ENCODE results near the gene ALG12.

Gene ALG12

GRCh38 chr22:49887702-49888101 lies 30.5 kb downstream of the ALG12 start:
- DNase-seq (ENCODE audit: low read depth): no peak

DNA sequence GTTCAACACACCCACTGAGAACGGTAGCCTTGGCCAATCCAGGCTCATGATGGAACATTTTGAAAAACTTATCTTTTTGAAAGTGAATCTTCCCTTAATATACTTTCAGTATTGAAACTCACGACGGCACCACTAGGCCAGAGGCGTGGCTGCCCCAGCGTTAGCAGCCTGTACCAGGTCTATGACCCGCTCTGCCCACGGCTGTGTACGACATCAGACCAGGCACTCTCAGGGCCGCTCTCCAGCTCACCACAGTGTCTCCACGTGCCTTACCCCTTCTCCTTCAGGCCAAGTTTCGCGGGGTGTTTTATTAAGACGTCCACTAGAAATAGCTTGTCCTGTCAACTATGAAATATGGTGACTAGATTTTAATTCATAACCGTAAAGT lies 31.2 kb downstream of the ALG12 start:
- DNase-seq (ENCODE audit: low read depth): no peak

DNA sequence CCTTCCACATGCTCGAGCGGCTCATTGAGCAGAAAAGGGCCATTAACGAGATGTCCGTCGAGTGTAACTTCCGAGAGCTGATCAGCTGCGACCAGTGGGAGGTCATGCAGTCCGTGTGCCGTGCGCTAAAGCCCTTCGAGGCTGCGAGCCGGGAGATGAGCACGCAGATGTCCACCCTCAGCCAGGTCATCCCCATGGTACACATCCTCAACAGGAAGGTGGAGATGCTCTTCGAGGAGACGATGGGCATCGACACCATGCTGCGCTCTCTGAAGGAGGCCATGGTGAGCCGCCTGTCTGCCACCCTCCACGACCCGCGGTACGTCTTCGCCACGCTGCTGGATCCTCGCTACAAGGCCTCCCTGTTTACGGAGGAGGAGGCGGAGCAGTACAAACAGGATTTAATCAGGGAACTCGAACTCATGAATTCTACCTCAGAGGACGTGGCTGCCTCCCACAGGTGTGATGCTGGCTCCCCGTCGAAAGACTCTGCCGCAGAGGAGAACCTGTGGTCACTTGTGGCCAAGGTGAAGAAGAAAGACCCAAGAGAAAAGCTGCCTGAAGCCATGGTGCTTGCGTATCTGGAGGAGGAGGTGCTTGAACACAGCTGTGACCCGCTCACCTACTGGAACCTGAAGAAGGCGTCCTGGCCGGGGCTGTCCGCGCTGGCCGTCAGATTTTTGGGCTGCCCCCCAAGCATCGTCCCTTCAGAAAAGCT lies 31.7 kb downstream of the ALG12 start:
- no peak for DNase-seq (ENCODE audit: low read depth)

GRCh38 chr22:49885881-49886280 lies 32.4 kb downstream of the ALG12 start:
- no peak for DNase-seq (ENCODE audit: low read depth)

DNA sequence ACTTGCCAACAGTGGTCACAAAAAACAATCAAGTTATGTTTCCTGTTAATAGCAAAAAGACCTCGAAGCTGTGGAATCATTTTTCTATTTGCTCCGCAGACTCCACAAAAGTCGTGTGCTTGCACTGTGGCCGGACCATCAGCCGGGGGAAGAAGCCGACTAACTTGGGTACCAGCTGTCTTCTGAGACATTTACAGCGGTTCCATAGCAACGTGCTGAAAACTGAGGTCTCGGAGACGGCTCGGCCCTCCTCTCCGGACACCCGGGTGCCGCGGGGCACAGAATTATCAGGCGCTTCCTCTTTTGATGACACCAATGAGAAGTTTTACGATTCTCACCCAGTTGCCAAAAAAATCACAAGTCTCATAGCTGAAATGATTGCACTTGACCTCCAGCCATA lies 33.0 kb downstream of the ALG12 start:
- no peak for DNase-seq (ENCODE audit: low read depth)

- DNase-seq (ENCODE audit: low read depth): no peak
Observed at GRCh38 chr22:49884503-49885260, 33.6 kb downstream of the ALG12 start.

- DNase-seq (ENCODE audit: low read depth): no peak
Observed at GRCh38 chr22:49884075-49884474, 34.2 kb downstream of the ALG12 start.

DNA sequence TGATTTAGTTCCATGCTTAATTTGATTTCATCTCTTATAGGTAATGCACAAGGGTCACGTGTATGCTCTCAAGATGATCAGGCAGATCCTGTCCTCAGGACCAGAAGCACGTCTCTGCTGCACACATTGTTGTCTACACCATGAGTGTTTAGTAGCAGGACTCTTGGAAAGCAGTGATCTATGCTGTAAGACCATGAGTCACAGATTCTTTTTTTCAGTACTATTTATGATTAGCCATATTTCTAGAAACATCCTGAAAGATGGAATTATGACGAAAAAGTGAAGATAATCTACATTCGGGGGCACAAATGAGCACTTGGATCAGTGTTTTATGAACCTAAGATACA lies 35.0 kb downstream of the ALG12 start:
- DNase-seq (ENCODE audit: low read depth): no peak

DNA sequence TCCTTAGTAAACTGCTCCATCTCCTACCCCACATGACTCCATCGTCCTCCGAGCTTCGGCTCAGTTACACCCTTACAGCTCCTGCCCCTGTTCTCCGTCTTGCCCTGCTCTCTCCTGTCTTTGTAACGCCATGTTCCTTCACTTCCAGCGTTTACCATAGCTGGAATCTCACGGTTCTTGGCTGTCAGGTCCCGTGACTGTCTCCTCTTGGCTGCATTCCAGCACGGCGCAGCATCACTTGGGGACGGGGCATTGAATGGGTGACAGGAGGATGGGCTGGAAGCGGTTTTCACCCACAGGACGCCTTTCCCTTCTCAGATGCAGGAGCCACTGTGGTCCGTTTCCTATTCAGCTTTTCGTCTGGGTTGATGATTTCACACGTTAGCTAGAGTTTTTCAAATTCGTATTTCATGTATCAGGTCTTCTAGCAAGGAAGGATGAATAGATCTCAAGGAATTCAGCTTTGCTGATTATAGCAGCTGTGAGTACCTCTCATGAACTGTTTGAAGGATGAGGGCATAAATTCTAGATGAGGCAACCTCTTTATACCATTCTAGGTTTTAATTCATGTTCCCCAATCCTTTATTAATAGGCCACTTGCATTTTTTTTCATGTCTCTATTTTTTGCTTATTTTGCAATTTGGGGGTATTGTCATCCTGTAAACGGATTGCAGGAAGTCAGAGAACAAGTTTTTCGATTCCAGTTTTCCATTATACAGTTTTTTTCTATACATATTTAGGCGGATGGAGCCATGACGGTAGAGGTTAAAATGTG lies 35.5 kb downstream of the ALG12 start:
- no peak for DNase-seq (ENCODE audit: low read depth)

DNA sequence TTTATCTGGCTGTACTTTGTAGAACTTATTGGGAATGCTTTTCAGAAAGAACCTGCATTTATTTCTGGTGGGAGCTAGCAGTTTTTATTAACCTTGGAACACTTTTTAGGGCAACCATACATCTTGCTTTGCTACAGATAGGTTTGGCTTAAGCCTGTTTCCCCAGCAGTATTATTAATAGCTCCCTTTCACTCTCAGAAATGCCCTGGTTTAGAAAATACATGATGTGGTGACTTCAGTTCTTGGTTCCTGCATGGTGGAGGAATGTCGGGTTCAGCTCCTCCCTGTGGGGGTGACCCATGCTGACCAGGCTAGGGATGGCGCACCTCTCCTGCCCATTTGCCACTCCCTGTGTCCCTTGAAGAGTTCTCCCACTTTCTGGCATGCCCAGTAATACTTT lies 36.4 kb downstream of the ALG12 start:
- DNase-seq (ENCODE audit: low read depth): no peak

DNA sequence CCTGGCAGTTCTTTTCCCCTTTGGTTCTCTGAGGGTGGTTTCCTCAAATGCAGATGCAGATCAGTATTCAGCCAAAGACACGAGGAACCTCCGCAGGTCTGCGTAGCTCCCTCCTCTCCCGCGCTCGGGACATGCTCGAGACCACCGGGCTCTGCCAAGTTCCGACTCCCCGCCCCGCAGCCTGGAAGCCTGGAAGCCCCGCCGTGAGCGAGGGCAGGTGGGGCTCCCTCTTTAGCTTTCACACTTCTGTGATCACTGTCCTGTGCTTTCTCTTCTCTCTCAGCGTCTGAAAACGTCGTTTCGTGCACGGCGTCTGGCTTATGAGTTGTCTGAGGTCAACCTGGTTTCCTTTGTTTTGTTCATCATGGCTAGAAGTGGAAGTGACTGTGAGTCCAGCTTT lies 38.0 kb downstream of the ALG12 start:
- no peak for DNase-seq (ENCODE audit: low read depth)

DNA sequence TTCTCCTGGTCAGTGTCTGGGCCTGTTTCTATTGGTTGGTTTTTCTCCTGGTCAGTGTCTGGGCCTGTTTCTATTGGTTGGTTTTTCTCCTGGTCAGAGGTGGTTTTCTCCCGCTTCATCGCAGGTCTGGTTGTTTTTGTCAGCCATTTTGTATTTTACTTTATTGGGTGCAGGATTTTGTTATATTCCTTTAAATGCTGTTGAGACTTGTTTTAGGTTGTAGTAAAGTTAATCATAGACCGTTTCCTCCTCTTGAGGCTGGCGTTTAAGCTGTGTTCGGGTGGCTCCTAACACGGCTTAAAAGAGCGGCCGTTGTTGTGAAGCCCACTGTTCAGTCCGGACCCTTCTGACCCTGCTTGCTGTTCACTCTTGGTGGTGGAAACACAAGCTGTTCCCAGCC lies 38.4 kb downstream of the ALG12 start:
- DNase-seq (ENCODE audit: low read depth): no peak

DNA sequence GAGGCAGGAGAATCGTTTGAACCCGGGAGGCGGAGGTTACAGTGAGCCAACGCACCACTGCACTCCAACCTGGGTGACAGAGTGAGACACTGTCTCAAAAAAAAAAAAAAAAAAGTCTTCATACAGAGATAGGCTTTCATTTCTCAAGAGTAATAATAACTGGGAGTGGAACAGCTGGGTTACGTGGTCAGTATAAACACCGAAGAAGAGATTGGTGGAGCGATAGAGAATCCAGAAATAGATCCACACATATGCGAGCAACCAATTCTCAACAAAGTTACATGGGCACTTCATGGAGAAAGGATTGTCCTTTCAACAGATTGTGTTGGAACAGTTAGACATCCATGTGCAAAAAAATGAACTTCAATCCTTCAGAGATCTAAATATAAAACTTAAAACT lies 40.0 kb downstream of the ALG12 start:
- no peak for DNase-seq (ENCODE audit: low read depth)

GRCh38 chr22:49877642-49878041 lies 40.6 kb downstream of the ALG12 start:
- no peak for DNase-seq (ENCODE audit: low read depth)

DNA sequence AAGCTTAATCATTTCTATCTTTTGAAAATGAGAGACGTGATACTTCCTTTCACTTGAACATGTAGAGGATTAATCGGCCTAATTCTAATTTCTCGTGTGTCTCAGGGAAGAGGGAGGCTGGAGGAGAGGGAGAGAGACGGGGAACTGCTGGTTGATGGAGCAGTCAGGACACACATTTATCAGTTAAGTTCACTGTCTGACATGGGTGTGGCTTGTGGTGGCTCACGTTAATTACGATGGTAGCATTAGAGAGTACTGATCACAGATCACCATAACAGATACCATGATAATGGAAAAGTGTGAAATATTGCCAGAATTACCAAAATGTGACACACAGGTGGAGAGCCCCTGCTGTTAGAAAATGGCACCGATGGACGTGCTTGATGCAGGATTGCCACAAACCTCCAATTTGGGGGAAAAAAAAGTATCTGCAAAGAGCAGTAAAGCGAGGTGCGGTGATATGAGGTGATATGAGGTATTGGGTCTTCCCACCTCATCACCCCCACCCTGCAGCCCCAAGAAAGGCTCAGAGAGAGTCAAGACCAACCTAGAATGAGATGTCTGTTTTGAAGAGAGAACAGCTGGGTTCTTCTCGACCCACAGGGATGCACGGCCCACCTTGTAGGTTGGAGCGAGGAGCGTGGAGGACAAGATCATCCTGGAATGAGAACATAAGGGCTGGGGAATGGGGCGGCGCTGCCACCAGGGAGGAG lies 44.9 kb downstream of the ALG12 start:
- no peak for DNase-seq (ENCODE audit: low read depth)

- no peak for DNase-seq (ENCODE audit: low read depth)
Observed at GRCh38 chr22:49872347-49872746, 45.9 kb downstream of the ALG12 start.

- DNase-seq (ENCODE audit: low read depth): no peak
Observed at GRCh38 chr22:49871482-49871881, 46.8 kb downstream of the ALG12 start.

GRCh38 chr22:49869845-49870712 lies 48.2 kb downstream of the ALG12 start:
- DNase-seq (ENCODE audit: low read depth): no peak

DNA sequence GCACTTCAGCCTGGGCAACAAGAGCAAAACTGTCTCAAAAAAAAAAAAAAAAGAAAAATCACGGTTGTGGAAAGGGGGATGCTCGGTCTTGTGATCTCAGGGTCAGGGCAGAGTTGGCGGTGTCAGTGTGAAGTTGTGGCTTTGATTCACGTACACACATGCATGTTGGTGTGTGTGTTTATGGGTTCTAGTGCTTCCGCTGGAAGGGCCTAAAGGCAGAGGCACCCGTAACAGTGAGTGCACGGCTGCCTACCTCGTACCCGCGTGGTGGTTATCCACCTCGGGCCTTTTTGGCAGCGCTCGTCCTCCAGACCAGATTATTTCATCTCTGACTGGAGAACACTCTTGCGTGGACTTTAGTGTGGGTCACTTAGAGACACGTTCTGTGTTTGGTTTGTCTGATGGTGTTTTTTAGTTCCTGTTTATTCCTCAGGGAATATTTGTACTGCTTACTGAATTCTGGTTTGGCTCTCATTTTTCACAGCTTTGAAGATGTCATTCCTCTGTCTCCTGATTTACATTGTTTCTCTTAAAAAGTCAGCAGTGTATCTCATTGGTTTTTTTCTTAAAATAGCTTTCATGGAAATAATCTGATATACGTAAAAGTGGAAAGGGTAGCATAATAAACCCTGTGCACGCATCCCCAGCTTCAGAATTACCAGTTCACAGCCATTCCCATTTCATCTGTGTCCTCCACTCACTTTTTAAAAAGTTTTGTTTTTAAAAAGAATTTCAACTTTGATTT lies 49.0 kb downstream of the ALG12 start:
- no peak for DNase-seq (ENCODE audit: low read depth)

Measured in T follicular helper cell (primary cell).